Regular cardiac myocyte (primary cell): Measurements from ENCODE around the gene METTL21A. TPM values are rescaled to one million over a fixed set of nuclear protein-coding genes. Genes with fewer than 3 reads are reported as not detected.

Experiments used
- total RNA-seq: library from RNA; depleted of rRNA; stranded (reverse); fragments of >200 nt; gene quantifications from 2 replicates; pipeline ENCODE4 v1.2.3, GENCODE V29; 2014

The METTL21A gene
- total RNA-seq = 11.6 and 15.9 TPM in 2 replicates

GRCh38 chr2:207625014-207625907 lies at the start of gene METTL21A:
Gene METTL21A (minus strand): TSS chr2:207625394. CDS start chr2:207624375, 1,019 bp downstream.

Other genes with a start within 250 kb of the METTL21A start
- gene CREB1, start 95.4 kb downstream of the METTL21A start, total RNA-seq = 42.3 and 47.7 TPM in 2 replicates
- gene CCNYL1, start 86.2 kb upstream of the METTL21A start, total RNA-seq = 17.8 and 18.9 TPM in 2 replicates
- gene FZD5, start 144.5 kb upstream of the METTL21A start, total RNA-seq = 0.77 and 0.85 TPM in 2 replicates